Left lung (tissue), 10 donors: ENCODE data around the gene RBM24. TPM values are rescaled to one million over a fixed set of nuclear protein-coding genes. Genes with fewer than 3 reads are reported as not detected.
"Not testable (repeated sequence)": the region's sequence is repeated elsewhere in the genome, so short reads cannot be mapped to it uniquely, and the experiment has no call there.

ENCODE experiments used
- ATAC-seq: fragments of 200-7000 bp; cut with Tn5 transposase; one replicate; pipeline ENCODE4 v1.9.1; 2020; ENCODE audit warnings: moderate library complexity
- DNase-seq, 4 donors: peaks; one replicate each; pipeline ENCODE4 v3.0.0-alpha.2; 2013 to 2020
- H3K27ac ChIP-seq, 2 donors: fragments of 200-600 bp; sonication (generic) in 1 of 2; one replicate each; pipeline versions ENCODE4 v1.5.0 to v1.8.0; 2020 to 2021
- H3K27me3 ChIP-seq, 2 donors: fragments of 200-600 bp; sonication (generic) in 1 of 2; one replicate each; pipeline versions ENCODE4 v1.5.0 to v1.8.0; 2020 to 2021
- H3K36me3 ChIP-seq, 2 donors: fragments of 200-600 bp; sonication (generic) in 1 of 2; one replicate each; pipeline versions ENCODE4 v1.5.0 to v1.8.0; 2020 to 2021
- H3K4me1 ChIP-seq, 2 donors: fragments of 200-600 bp; one replicate each; pipeline ENCODE4 v1.8.0; 2021
- H3K4me3 ChIP-seq, 2 donors: fragments of 200-600 bp; sonication (generic) in 1 of 2; one replicate each; pipeline versions ENCODE4 v1.5.0 to v1.8.0; 2020 to 2021; ENCODE audit warnings: mild to moderate bottlenecking in 1 of 2
- H3K9me3 ChIP-seq, 2 donors: fragments of 200-600 bp; sonication (generic) in 1 of 2; one replicate each; pipeline versions ENCODE4 v1.5.0 to v1.8.0; 2020 to 2021
- intact Hi-C, 2 donors: fragments of 100-400 bp; cut with DNase I; formaldehyde crosslinking; loops; one replicate each; pipeline versions ENCODE4 v1.11.2 to v1.14.2; 2022
- polyA plus RNA-seq, 6 donors: library from polyadenylated mRNA; unstranded; fragments of 120-200 nt; gene quantifications; one replicate each; pipeline ENCODE4 v1.2.1, GENCODE V29; 2013; ENCODE audit not compliant: insufficient read length in 6 of 6
- total RNA-seq, 2 donors: library from RNA; stranded (reverse); fragmentation: NEBNext Ultra II Directional; extraction: Animal tissue kit (Norgen Biotek cat#: 25700); gene quantifications; one replicate each; pipeline ENCODE4 v1.2.1, GENCODE V29; 2021
- TF ChIP-seq, protein P1 (sequence below), 2 donors: fragments of 200-600 bp; sonication (generic) in 1 of 2; IDR thresholded peaks; one replicate each; pipeline versions ENCODE4 v1.5.0 to v1.8.0; 2021; ENCODE audit warnings: antibody characterized with exemption in 2 of 2
- donor health status: DM: no; HTN: yes; CAD: no.
- donor health status: DM: no; HTN: no; CAD: no.

Gene RBM24
- total and polyA plus RNA-seq, 8 donors: 0.47 to 5.7 (median 4.4) TPM

DNA sequence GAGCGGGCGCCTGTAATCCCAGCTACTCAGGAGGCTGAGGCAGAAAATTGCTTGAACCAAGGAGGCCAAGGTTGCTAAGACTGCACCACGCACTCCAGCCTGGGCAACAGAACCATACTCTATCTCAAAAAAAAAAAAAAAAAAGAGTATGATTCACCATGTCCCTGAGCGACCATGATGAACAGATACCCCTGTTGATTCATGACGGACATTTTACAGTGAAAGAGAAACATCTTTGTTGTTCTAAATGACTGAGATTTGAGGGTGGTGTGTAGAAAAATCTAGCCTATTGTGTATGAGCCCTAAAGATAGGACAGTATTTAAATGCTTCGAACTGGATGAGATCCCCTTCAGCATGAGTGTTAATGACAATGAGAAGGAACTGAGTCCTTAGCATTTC lies 32.8 kb downstream of the RBM24 start:
- H3K4me3 ChIP-seq: no peak overlapping the region
- no peaks in the 10 kb centered on the region for H3K27me3 ChIP-seq
- no peaks in the 10 kb centered on the region for H3K36me3 ChIP-seq
- intact Hi-C loops: no loop called here
- no peak overlapping the region for H3K27ac ChIP-seq
- TF ChIP-seq, protein P1, sequence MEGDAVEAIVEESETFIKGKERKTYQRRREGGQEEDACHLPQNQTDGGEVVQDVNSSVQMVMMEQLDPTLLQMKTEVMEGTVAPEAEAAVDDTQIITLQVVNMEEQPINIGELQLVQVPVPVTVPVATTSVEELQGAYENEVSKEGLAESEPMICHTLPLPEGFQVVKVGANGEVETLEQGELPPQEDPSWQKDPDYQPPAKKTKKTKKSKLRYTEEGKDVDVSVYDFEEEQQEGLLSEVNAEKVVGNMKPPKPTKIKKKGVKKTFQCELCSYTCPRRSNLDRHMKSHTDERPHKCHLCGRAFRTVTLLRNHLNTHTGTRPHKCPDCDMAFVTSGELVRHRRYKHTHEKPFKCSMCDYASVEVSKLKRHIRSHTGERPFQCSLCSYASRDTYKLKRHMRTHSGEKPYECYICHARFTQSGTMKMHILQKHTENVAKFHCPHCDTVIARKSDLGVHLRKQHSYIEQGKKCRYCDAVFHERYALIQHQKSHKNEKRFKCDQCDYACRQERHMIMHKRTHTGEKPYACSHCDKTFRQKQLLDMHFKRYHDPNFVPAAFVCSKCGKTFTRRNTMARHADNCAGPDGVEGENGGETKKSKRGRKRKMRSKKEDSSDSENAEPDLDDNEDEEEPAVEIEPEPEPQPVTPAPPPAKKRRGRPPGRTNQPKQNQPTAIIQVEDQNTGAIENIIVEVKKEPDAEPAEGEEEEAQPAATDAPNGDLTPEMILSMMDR (IDR thresholded peaks at IDR 0.05): no peak
- H3K4me1 ChIP-seq: no peaks in the 10 kb centered on the region
- ATAC-seq (no peak), DNase-seq (no peak)
- no peaks in the 10 kb centered on the region for H3K9me3 ChIP-seq

DNA sequence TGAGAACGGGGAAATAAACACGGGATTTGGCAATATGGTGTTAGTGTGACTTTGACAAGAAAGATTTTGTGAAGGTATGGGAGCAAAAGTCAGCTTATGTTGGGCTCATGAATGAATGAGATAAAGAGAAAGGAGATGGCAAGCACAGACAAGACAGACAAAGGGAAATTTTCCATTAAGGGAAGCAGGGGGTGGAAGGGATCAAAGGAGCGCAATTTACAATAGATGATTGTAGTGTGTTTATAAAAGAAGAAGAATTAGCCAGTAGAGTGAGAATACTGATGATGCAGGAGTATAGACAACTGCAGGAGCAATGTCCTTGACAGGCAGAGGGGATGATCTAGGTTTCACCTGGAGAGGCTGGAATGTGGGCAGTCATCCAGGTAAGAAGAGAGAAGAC lies 34.1 kb downstream of the RBM24 start:
- TF ChIP-seq, protein P1 (IDR thresholded peaks at IDR 0.05): no peak
- no peak for ATAC-seq
- Histone ChIP-seq H3K4me1 (no peaks in the 10 kb centered on the region), H3K9me3 (no peaks in the 10 kb centered on the region), H3K4me3 (no peak overlapping the region), H3K27me3 (no peaks in the 10 kb centered on the region), H3K36me3 (no peaks in the 10 kb centered on the region), H3K27ac (no peak overlapping the region)
- intact Hi-C loops: no loop called here
- no peak for DNase-seq

DNA sequence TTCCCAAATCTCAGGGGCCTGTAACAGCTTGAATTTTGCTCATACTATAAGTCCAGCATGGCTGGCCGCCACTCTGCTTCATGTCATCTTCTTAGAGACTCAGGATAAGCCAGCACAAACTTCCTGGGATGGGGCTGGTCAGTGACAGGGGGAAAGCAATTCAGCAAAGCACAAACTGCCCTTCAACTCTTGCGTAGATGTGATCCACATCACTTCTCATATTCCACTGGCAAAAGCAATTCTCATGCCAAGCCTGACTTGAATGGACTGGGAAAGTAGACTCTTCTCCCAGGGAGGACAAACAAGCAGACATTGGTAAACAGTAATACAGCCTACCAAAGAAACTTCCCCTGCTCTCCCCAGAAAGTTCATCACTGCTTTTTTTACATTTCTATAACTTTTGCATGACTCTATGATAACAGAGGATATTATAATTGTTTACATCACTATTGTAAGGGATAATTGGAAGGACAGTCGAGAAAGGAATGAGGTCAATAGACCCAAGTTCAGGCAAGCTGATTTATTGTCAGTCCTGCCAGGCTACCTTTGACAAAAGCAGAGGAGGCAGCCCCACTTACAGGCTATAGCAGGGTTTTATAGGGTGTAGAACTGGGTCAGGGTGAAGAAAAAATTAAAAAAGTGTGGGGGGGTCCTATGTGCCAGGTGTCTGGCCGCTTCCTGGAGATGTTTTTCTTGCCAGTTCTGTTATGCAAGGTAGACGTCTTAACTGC lies 37.4 kb downstream of the RBM24 start:
- Histone ChIP-seq H3K9me3 (no peaks in the 10 kb centered on the region), H3K4me3 (no peak overlapping the region), H3K27me3 (no peaks in the 10 kb centered on the region), H3K36me3 (no peaks in the 10 kb centered on the region), H3K27ac (no peak overlapping the region), H3K4me1 (no peaks in the 10 kb centered on the region)
- TF ChIP-seq, protein P1 (IDR thresholded peaks at IDR 0.05): no peak
- no peak for DNase-seq
- intact Hi-C loops: no loop called here
- no peak for ATAC-seq

DNA sequence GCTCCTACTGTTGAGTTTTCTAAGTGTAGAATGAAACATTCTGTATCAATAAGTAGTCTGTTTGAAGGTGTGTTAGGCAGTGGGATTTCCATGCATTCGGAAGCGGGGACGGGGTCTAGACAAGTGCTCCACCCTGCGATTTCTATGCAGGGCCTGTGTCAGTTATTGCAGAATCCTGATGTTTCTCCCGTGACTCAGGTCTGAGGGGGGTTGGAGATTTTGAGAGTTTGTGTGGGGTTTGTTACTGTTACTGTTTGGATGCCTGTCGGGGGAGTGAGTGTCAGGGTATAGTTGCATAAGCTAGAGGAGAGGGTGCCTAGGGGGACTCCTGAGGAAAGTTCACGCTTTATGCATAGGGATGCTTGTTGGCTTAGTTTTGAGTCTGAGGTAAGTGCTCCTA lies 39.1 kb downstream of the RBM24 start:
- H3K27me3 ChIP-seq, H3K4me1 ChIP-seq, H3K27ac ChIP-seq, H3K36me3 ChIP-seq, DNase-seq, H3K4me3 ChIP-seq, ATAC-seq, H3K9me3 ChIP-seq, intact Hi-C loops: not testable (repeated sequence)

DNA sequence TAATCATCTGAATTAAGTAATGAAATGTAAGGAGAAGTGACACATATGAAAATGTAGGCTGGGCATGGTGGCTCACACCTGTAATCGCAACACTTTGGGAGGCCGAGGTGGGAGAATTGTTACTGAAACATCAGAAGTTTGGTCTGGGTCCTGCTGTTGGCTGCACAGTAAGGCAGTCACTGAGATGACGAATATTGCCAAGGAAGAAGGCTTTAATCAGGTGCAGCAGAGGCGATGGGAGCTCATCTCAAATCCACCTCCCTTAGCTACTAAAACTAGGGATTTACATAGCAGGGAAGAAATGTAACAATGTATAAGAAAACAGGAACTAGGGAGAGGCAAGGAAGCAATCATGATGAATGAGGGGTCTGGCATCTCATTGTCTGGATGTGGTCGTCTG lies 50.1 kb downstream of the RBM24 start:
- ATAC-seq (no peak), DNase-seq (no peak)
- H3K27me3 ChIP-seq: no peaks in the 10 kb centered on the region
- TF ChIP-seq, protein P1 (IDR thresholded peaks at IDR 0.05): no peak
- H3K4me3 ChIP-seq: no peak overlapping the region
- intact Hi-C loops: no loop called here
- peaks cover 0 to 8% of the 10 kb centered on the region in 2 donors for H3K9me3 ChIP-seq
- H3K27ac ChIP-seq: no peak overlapping the region
- H3K4me1 ChIP-seq: no peaks in the 10 kb centered on the region
- no peaks in the 10 kb centered on the region for H3K36me3 ChIP-seq

DNA sequence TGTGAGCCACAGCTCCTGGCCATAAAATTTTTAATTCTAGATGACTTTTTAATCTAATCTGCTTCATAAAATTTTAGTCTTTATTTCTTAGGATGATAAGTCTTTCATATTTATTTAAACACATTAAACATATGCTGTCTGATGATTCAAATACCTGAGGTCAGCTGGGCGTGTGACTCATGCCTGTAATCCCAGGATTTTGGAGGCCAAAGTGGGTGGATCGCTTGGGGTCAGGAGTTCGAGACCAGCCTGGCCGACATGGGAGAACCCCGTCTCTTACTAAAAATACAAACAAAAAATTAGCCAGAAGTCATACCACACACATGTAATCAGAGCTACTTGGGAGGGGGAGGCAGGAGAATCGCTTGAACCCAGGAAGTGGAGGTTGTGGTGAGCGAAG lies 53.1 kb downstream of the RBM24 start:
- H3K27me3 ChIP-seq: no peaks in the 10 kb centered on the region
- H3K4me1 ChIP-seq: no peaks in the 10 kb centered on the region
- intact Hi-C loops: no loop called here
- no peaks in the 10 kb centered on the region for H3K36me3 ChIP-seq
- TF ChIP-seq, protein P1 (IDR thresholded peaks at IDR 0.05): no peak
- ATAC-seq: no peak
- H3K4me3 ChIP-seq: no peak overlapping the region
- H3K9me3 ChIP-seq: peaks cover 0 to 8% of the 10 kb centered on the region in 2 donors
- DNase-seq: no peak
- no peak overlapping the region for H3K27ac ChIP-seq
